CD14-positive monocyte (primary cell): ENCODE results near the gene SPECC1L. TPM values are rescaled to one million over a fixed set of nuclear protein-coding genes. Genes with fewer than 3 reads are reported as not detected.
"Not testable (repeated sequence)": the region's sequence is repeated elsewhere in the genome, so short reads cannot be mapped to it uniquely, and the experiment has no call there.

Experiments
- DNase-seq, 3 donors: peaks; one replicate each; pipeline ENCODE4 v3.0.0-alpha.2; 2011 to 2022
- H2AFZ ChIP-seq: 2 replicates; pipeline ENCODE4 v1.6.0; 2012; ENCODE audit warnings: mild to moderate bottlenecking, low read depth, low read length, inconsistent platforms; ENCODE audit not compliant: insufficient read depth, poor library complexity, severe bottlenecking
- H3K27ac ChIP-seq, 2 donors: 1 replicate in 1 of 2; 2 replicates in 1 of 2; pipeline ENCODE4 v1.5.1; 2012 to 2013; ENCODE audit warnings: low read length in 2 of 2, control low read depth in 1 of 2, inconsistent platforms in 1 of 2, low read depth in 1 of 2, mild to moderate bottlenecking in 1 of 2
- H3K27me3 ChIP-seq, 2 donors: one replicate each; pipeline versions ENCODE4 v1.6.0 to v1.6.1; 2011 to 2013; ENCODE audit warnings: low read length in 2 of 2; ENCODE audit not compliant: control insufficient read depth in 2 of 2, insufficient read depth in 2 of 2
- H3K36me3 ChIP-seq, 2 donors: replicated peaks in 1 of 2; 1 replicate in 1 of 2; 2 replicates in 1 of 2; pipeline versions ENCODE4 v1.5.1 to v1.6.1; 2012 to 2013; ENCODE audit warnings: low read length in 2 of 2, control low read depth in 1 of 2, inconsistent platforms in 1 of 2, mild to moderate bottlenecking in 1 of 2; ENCODE audit not compliant: insufficient read depth in 2 of 2, control insufficient read depth in 1 of 2
- H3K4me1 ChIP-seq, 2 donors: 1 replicate in 1 of 2; 2 replicates in 1 of 2; pipeline versions ENCODE4 v1.5.1 to v1.6.1; 2012 to 2013; ENCODE audit warnings: low read length in 2 of 2, control low read depth in 1 of 2, inconsistent platforms in 1 of 2, mild to moderate bottlenecking in 1 of 2, moderate library complexity in 1 of 2; ENCODE audit not compliant: insufficient read depth in 2 of 2, control insufficient read depth in 1 of 2
- H3K4me2 ChIP-seq: replicated peaks from 2 replicates; pipeline ENCODE3; 2012; ENCODE audit warnings: low read length, moderate library complexity, mild to moderate bottlenecking; ENCODE audit not compliant: poor library complexity, severe bottlenecking; ENCODE audit errors: extremely low read depth
- H3K4me3 ChIP-seq, 3 experiments: fragments of 200-600 bp in 1 of 3; sonication (generic) in 1 of 3; replicated peaks in 1 of 3; 1 replicate in 2 of 3; 2 replicates in 1 of 3; pipeline ENCODE4 v1.5.1; 2011 to 2013; ENCODE audit warnings: low read length in 3 of 3, mild to moderate bottlenecking in 3 of 3, control low read depth in 2 of 3, low read depth in 2 of 3, inconsistent platforms in 1 of 3, moderate library complexity in 1 of 3
- H3K79me2 ChIP-seq: 2 replicates; pipeline ENCODE4 v1.6.0; 2012; ENCODE audit warnings: mild to moderate bottlenecking, control low read depth, inconsistent platforms, low read length, moderate library complexity; ENCODE audit not compliant: insufficient read depth
- H3K9ac ChIP-seq: 2 replicates; pipeline ENCODE4 v1.6.0; 2017; ENCODE audit warnings: low read length, mild to moderate bottlenecking; ENCODE audit not compliant: insufficient read depth, poor library complexity, severe bottlenecking
- H3K9me3 ChIP-seq, 2 donors: replicated peaks in 1 of 2; 1 replicate in 1 of 2; 2 replicates in 1 of 2; pipeline versions ENCODE4 v1.5.1 to v1.6.1; 2012 to 2013; ENCODE audit warnings: low read length in 2 of 2, control low read depth in 1 of 2; ENCODE audit not compliant: control insufficient read depth in 1 of 2, insufficient read depth in 1 of 2
- H4K20me1 ChIP-seq: 2 replicates; pipeline ENCODE4 v1.6.0; 2012; ENCODE audit warnings: mild to moderate bottlenecking, low read length, control low read depth, moderate library complexity; ENCODE audit not compliant: insufficient read depth
- H3K27ac Mint-ChIP-seq, 7 donors: one replicate each; pipeline ENCODE4 v1.8.0; 2020; ENCODE audit warnings: mild to moderate bottlenecking in 7 of 7, mixed read lengths in 7 of 7, moderate library complexity in 6 of 7, inconsistent platforms in 2 of 7
- H3K27me3 Mint-ChIP-seq, 3 donors: one replicate each; pipeline ENCODE4 v1.8.0; 2021 to 2022; ENCODE audit warnings: low read depth in 3 of 3, mild to moderate bottlenecking in 3 of 3, mixed read lengths in 3 of 3, moderate library complexity in 3 of 3, inconsistent platforms in 1 of 3
- H3K36me3 Mint-ChIP-seq, 2 donors: one replicate each; pipeline ENCODE4 v1.8.0; 2020; ENCODE audit warnings: mixed read lengths in 2 of 2, inconsistent platforms in 1 of 2, mild to moderate bottlenecking in 1 of 2
- H3K4me1 Mint-ChIP-seq: one replicate; pipeline ENCODE4 v1.8.0; 2020; ENCODE audit warnings: mild to moderate bottlenecking, mixed read lengths
- H3K4me3 Mint-ChIP-seq, 2 donors: one replicate each; pipeline ENCODE4 v1.8.0; 2020; ENCODE audit warnings: mild to moderate bottlenecking in 2 of 2, mixed read lengths in 2 of 2, moderate library complexity in 1 of 2
- H3K9me3 Mint-ChIP-seq, 7 donors: one replicate each; pipeline ENCODE4 v1.8.0; 2020 to 2022; ENCODE audit warnings: mixed read lengths in 7 of 7, mild to moderate bottlenecking in 6 of 7, moderate library complexity in 6 of 7, inconsistent platforms in 2 of 7
- WGBS: methylation state at CpG from one replicate; pipeline ENCODE4 v1.1.5; 2013; ENCODE audit warnings: missing lambda C conversion rate; ENCODE audit not compliant: insufficient coverage; 5-methylcytosine and 5-hydroxymethylcytosine counted together
- intact Hi-C, 2 donors: fragments of 100-400 bp; cut with micrococcal nuclease; formaldehyde crosslinking; loops; one replicate each; pipeline versions ENCODE4 v1.15.0 to v1.15.1; 2023
- polyA plus RNA-seq, 3 donors: library from polyadenylated mRNA; depleted of rRNA in 1 of 3; unstranded in 2 of 3; stranded (reverse) in 1 of 3; fragments of 300-500 nt in 2 of 3; fragments of >200 nt in 1 of 3; fragmentation: Illumina TruSeq in 2 of 3; gene quantifications; 1 replicate in 2 of 3; 2 replicates in 1 of 3; pipeline ENCODE4 v1.2.3, GENCODE V29; 2012 to 2021
- TF ChIP-seq, protein P1 (sequence below): fragments of 200-600 bp; IDR thresholded peaks from one replicate; pipeline ENCODE4 v1.8.0; 2022; ENCODE audit warnings: antibody characterized with exemption, mild to moderate bottlenecking

The SPECC1L gene
- polyA plus RNA-seq, 3 donors: 2.5 to 7.2 (median 4.9) TPM

DNA sequence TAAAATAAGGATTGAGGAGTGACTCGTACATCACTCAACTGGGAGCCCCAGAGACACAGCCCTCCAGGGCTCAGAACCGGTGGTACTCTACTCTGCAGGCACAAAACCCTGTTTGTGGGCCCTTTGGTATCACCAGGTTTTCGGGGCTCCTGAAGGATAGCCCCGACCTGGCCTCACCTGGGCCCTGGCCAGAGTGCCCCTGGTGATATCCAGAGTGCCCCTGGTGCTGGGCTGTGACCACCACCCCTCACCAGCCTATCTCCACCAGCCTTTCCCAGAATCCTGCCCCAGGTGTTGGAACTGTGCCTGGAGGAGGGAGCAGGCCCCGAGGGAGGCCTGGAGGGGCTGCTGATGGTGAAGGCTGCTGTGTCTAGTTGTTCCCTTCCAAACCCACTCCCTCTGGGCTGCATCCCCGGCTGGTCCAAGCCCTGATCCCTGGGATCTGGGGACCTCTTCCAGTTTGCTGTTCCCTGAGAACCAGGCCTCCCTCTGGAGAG lies 23.6 kb upstream of the SPECC1L start:
- Mint-ChIP-seq H3K9me3 (no peaks in the 10 kb centered on the region), H3K36me3 (no peaks in the 10 kb centered on the region), H3K4me3 (no peak overlapping the region), H3K27ac (peak overlapping the region in 4 of 7 donors; percentile 28 to 69 (median 43)), H3K27me3 (peaks cover 0 to 9% (median 4%) of the 10 kb centered on the region in 3 donors), H3K4me1 (peaks cover 36% of the 10 kb centered on the region)
- Histone ChIP-seq H3K4me3 (no peak overlapping the region), H3K9ac (no peak overlapping the region), H4K20me1 (no peaks in the 10 kb centered on the region), H2AFZ (peak overlapping the region; percentile 56), H3K27me3 (no peaks in the 10 kb centered on the region), H3K27ac (no peak overlapping the region), H3K4me2 (no peak overlapping the region), H3K9me3 (no peaks in the 10 kb centered on the region), H3K36me3 (no peaks in the 10 kb centered on the region), H3K79me2 (no peaks in the 10 kb centered on the region), H3K4me1 (peaks cover 32% of the 10 kb centered on the region in 2 donors)
- TF ChIP-seq, protein P1, sequence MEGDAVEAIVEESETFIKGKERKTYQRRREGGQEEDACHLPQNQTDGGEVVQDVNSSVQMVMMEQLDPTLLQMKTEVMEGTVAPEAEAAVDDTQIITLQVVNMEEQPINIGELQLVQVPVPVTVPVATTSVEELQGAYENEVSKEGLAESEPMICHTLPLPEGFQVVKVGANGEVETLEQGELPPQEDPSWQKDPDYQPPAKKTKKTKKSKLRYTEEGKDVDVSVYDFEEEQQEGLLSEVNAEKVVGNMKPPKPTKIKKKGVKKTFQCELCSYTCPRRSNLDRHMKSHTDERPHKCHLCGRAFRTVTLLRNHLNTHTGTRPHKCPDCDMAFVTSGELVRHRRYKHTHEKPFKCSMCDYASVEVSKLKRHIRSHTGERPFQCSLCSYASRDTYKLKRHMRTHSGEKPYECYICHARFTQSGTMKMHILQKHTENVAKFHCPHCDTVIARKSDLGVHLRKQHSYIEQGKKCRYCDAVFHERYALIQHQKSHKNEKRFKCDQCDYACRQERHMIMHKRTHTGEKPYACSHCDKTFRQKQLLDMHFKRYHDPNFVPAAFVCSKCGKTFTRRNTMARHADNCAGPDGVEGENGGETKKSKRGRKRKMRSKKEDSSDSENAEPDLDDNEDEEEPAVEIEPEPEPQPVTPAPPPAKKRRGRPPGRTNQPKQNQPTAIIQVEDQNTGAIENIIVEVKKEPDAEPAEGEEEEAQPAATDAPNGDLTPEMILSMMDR: no peak
- intact Hi-C loops: loop anchor here (2.0 to 5.0 kb wide), 2 partner anchors 56 to 60 kb away; no protein-coding TSS in a partner anchor
- no peak for DNase-seq
- 85% methylated on average over 3 of the region's 6 CpGs for WGBS

DNA sequence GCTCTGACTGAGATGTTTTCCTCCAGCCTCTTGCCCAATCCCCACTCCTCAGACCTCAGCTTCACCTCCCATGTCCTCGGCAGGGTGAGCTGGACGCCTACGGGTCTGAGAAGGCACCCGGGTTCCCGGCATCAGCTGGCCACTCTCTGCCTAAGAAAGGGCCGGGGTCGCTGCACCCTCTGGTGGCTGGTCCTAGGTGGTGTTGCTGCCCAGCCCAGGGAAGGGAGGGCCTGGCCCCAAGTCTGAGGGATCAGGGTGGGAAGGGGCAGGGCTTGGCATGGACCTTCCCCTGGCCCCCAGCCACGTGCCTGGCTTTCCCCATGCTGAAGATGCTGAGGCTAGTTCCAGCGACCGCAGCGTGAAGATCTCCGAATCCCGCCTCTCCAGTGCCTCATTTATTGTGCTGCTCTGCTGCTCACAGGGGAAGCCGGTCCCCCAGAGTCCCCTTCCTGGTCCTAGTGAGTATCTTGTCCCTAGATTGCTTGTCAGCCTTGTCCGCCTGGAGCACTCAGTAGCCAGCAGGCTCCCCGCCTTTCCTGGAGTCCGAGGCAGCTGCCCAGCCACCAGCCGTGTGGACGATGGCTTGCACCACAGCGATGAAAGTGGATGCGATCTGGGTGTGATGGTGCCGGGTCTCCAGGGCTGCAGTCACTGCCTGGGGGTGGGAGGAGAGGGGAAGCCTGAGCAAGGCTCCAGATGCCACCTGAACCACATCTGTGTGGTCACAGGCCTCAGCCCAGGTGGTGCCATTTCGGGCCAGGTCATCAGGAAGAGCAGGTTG lies 22.9 kb upstream of the SPECC1L start:
- no peak overlapping the region for H3K4me2 ChIP-seq

DNA sequence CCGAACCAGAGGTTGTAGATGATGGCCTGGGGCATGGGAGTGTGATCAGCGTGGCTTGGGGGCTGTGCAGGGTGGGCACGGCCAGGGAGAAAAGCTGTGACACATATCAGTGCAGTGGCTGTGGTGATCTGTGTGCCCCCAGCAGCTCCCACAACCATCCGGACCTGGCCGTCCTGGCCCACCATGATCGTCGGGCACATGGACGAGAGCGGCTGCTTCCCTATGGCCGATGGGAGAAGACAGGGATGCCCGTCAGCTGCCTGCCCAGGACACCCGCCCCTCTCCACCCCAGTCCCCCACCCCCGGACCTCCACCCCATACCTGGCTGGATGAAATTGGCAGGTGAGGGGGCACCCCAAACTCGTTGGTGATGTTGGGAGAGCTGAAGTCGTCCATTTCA lies 22.0 kb upstream of the SPECC1L start:
- not testable (repeated sequence) for H3K4me2 ChIP-seq

More for the DNA sequence above, 22.9 kb upstream of the SPECC1L start:
- Histone ChIP-seq H3K9me3 (no peaks in the 10 kb centered on the region), H3K79me2 (no peaks in the 10 kb centered on the region), H3K27me3 (no peaks in the 10 kb centered on the region), H4K20me1 (no peaks in the 10 kb centered on the region), H2AFZ (peak overlapping the region; percentile 56), H3K36me3 (no peaks in the 10 kb centered on the region), H3K4me3 (no peak overlapping the region), H3K27ac (no peak overlapping the region), H3K4me1 (peaks cover 25 to 26% of the 10 kb centered on the region in 2 donors), H3K9ac (no peak overlapping the region)
- intact Hi-C loops: loop anchor here (2.0 to 5.0 kb wide), 2 partner anchors 57 to 60 kb away; no protein-coding TSS in a partner anchor
- peak; percentile 53 to 87 (median 54) for DNase-seq
- TF ChIP-seq, protein P1: peak; percentile 66
- H3K9me3 Mint-ChIP-seq: no peaks in the 10 kb centered on the region
- no peaks in the 10 kb centered on the region for H3K36me3 Mint-ChIP-seq
- peaks cover 29% of the 10 kb centered on the region for H3K4me1 Mint-ChIP-seq
- WGBS: 53% methylated on average over 22 of the region's 23 CpGs
- H3K4me3 Mint-ChIP-seq: no peak overlapping the region
- peak overlapping the region in 3 of 7 donors; percentile 28 to 80 (median 30) for H3K27ac Mint-ChIP-seq
- peaks cover 0 to 9% (median 4%) of the 10 kb centered on the region in 3 donors for H3K27me3 Mint-ChIP-seq

More for the DNA sequence above, 22.0 kb upstream of the SPECC1L start:
- not testable (repeated sequence) for H3K36me3 ChIP-seq, H3K9ac ChIP-seq, H3K79me2 ChIP-seq, H2AFZ ChIP-seq, H3K9me3 Mint-ChIP-seq, H4K20me1 ChIP-seq, H3K27ac Mint-ChIP-seq, H3K9me3 ChIP-seq, DNase-seq, H3K27me3 Mint-ChIP-seq, H3K4me3 ChIP-seq, H3K36me3 Mint-ChIP-seq, H3K27me3 ChIP-seq, H3K27ac ChIP-seq, H3K4me3 Mint-ChIP-seq
- H3K4me1 Mint-ChIP-seq: peaks cover 20% of the 10 kb centered on the region
- intact Hi-C loops: loop anchor here in 1 of 2 donors (5.0 kb wide), 1 partner anchor 61 kb away; no protein-coding TSS in a partner anchor
- peaks cover 16 to 17% of the 10 kb centered on the region in 2 donors for H3K4me1 ChIP-seq
- WGBS: 90% methylated on average over 2 of the region's 15 CpGs
